ENCODE results near the gene PLK3. TPM values are rescaled to one million over a fixed set of nuclear protein-coding genes. Genes with fewer than 3 reads are reported as not detected.

The PLK3 gene
- total and polyA plus RNA-seq, 9 of the 15 experiments (the other 6 are each of a cell fraction or from before 2014, with no cell fraction given): 0.52 to 22.7 (median 11.0) TPM

GRCh38 chr1:44820328-44821239, 20.4 kb downstream of the PLK3 start (continued):
- TF ChIP-seq MAFK (IDR thresholded peaks at IDR 0.05; ENCODE audit: low read length): no peak
- TF ChIP-seq ELK1 (CRISPR knock-in tag; IDR thresholded peaks at IDR 0.05): no peak
- no peak for TF ChIP-seq NR2F6 (CRISPR knock-in tag; IDR thresholded peaks at IDR 0.05)
- TF ChIP-seq EGR1 (conservative IDR thresholded peaks at IDR 0.05): peak; percentile 79; the same call in 1 of the 2 replicates
- TF ChIP-seq PCBP1 (IDR thresholded peaks at IDR 0.05; ENCODE audit: low read depth, low read length, poor library complexity, severe bottlenecking): no peak
- TF ChIP-seq ZNF75A (CRISPR knock-in tag; IDR thresholded peaks at IDR 0.05): no peak
- TF ChIP-seq STAT6 (CRISPR knock-in tag; IDR thresholded peaks at IDR 0.05): 0 out of 2 replicates have a peak, but pooled peaks have one; percentile 27
- TF ChIP-seq ZNF277 (CRISPR knock-in tag; IDR thresholded peaks at IDR 0.05; ENCODE audit: borderline replicate concordance): no peak
- TF ChIP-seq ETS2 (tag; IDR thresholded peaks at IDR 0.05; ENCODE audit: borderline replicate concordance, poor library complexity, severe bottlenecking): no peak
- no peak for TF ChIP-seq ZNF174 (CRISPR knock-in tag; IDR thresholded peaks at IDR 0.05)
